GM12878 (cell line): Measurements from ENCODE around the gene SYNGR3. TPM values are rescaled to one million over a fixed set of nuclear protein-coding genes. Genes with fewer than 3 reads are reported as not detected.

Source experiments
- ATAC-seq: fragments of 200-7000 bp; cut with Tn5 transposase; 3 replicates; pipeline ENCODE4 v1.9.1; 2020; ENCODE audit warnings: mild to moderate bottlenecking, moderate library complexity
- BruUV-seq: library from RNA; stranded (reverse); fragments of 400-500 nt; replicated peaks from 2 replicates; lab custom pipeline; 2021; lab: Mats Ljungman, UMichigan
- CTCF ChIA-PET: fragments of 300-600 bp; sonication (Branson Sonifier 250); formaldehyde crosslinking; extraction: SDS; loops from one replicate; lab custom pipeline; 2021; ENCODE audit warnings: inconsistent platforms; lab: Yijun Ruan, JAX
- POLR2A ChIA-PET: fragments of 350-600 bp; formaldehyde crosslinking; extraction: SDS; loops from one replicate; lab custom pipeline; 2021; ENCODE audit warnings: inconsistent platforms; lab: Charles Lee
- RAD21 ChIA-PET: fragments of 300-600 bp; sonication (Branson Sonifier 250); formaldehyde crosslinking; loops from one replicate; lab custom pipeline; 2023; ENCODE audit warnings: antibody characterized with exemption; ENCODE audit not compliant: unreplicated experiment; lab: Charles Lee
- SMC1A ChIA-PET: fragments of 300-600 bp; sonication (Branson Sonifier 250); formaldehyde crosslinking; loops from one replicate; lab custom pipeline; 2023; ENCODE audit not compliant: unreplicated experiment, uncharacterized antibody; lab: Charles Lee
- DNase-seq: peaks from one replicate; pipeline ENCODE4 v3.0.0-alpha.2; 2011; ENCODE audit warnings: low read depth, low spot score
- FAIRE-seq: peaks from 3 replicates; lab custom pipeline; 2011; peaks lifted over from hg19 to GRCh38; lab: Jason Lieb, UNC
- H2AFZ ChIP-seq: 2 replicates; pipeline ENCODE4 v1.6.0; 2011; ENCODE audit warnings: low read depth, low read length, control low read depth; ENCODE audit not compliant: control insufficient read depth
- H3K27ac ChIP-seq: 2 replicates; pipeline ENCODE4 v1.5.1; 2011; ENCODE audit warnings: control low read depth; ENCODE audit not compliant: control insufficient read depth, insufficient read depth
- H3K27me3 ChIP-seq, 2 experiments: replicated peaks in 1 of 2; 2 replicates each; pipeline versions ENCODE4 v1.6.0 to v1.6.1; 2011; ENCODE audit warnings: low read length in 1 of 2; ENCODE audit not compliant: control insufficient read depth in 2 of 2, insufficient read depth in 2 of 2
- H3K36me3 ChIP-seq, 2 experiments: 2 replicates each; pipeline ENCODE4 v1.5.1; 2011; ENCODE audit warnings: low read length in 1 of 2; ENCODE audit not compliant: control insufficient read depth in 2 of 2, insufficient read depth in 2 of 2
- H3K4me1 ChIP-seq: 2 replicates; pipeline ENCODE4 v1.6.1; 2011; ENCODE audit warnings: mild to moderate bottlenecking, low read length, moderate library complexity, mixed read lengths; ENCODE audit not compliant: control insufficient read depth, insufficient read depth
- H3K4me2 ChIP-seq: 2 replicates; pipeline ENCODE4 v1.6.0; 2011; ENCODE audit warnings: control low read depth; ENCODE audit not compliant: control insufficient read depth, insufficient read depth
- H3K4me3 ChIP-seq: fragments of 200-600 bp; sonication (generic); 2 replicates; pipeline ENCODE4 v1.5.1; 2016
- H3K79me2 ChIP-seq: 2 replicates; pipeline ENCODE4 v1.6.0; 2011; ENCODE audit warnings: low read length; ENCODE audit not compliant: control insufficient read depth, insufficient read depth
- H3K9ac ChIP-seq: 2 replicates; pipeline ENCODE4 v1.8.0; 2011; ENCODE audit warnings: low read length, control low read depth, mixed read lengths; ENCODE audit not compliant: control insufficient read depth, insufficient read depth
- H3K9me3 ChIP-seq: replicated peaks from 3 replicates; pipeline ENCODE4 v1.5.1; 2011; ENCODE audit warnings: mild to moderate bottlenecking, low read length; ENCODE audit not compliant: control insufficient read depth, insufficient read depth
- H4K20me1 ChIP-seq: 2 replicates; pipeline ENCODE4 v1.6.0; 2011; ENCODE audit not compliant: control insufficient read depth, insufficient read depth
- CEBPZ ChIP-seq: fragments of 150-350 bp; IDR thresholded peaks from 2 replicates; pipeline ENCODE4 v1.6.1; 2016; ENCODE audit warnings: low read depth, low read length
- CTCF ChIP-seq, 3 experiments: IDR thresholded peaks in 2 of 3; conservative IDR thresholded peaks in 1 of 3; 2 replicates each; pipeline ENCODE4 v1.5.1; 2011; ENCODE audit warnings: low read depth in 3 of 3, low read length in 3 of 3, mild to moderate bottlenecking in 3 of 3, control low read depth in 2 of 3, moderate library complexity in 2 of 3, inconsistent platforms in 1 of 3, mixed read lengths in 1 of 3; ENCODE audit not compliant: control insufficient read depth in 2 of 3, insufficient read depth in 1 of 3; ENCODE audit errors: extremely low read depth in 1 of 3
- ESRRA ChIP-seq: IDR thresholded peaks from 2 replicates; pipeline ENCODE4 v1.6.1; 2012; ENCODE audit warnings: mild to moderate bottlenecking, low read length, improper control_type of control experiment
- FOXK2 ChIP-seq: fragments of 450-650 bp; IDR thresholded peaks from 2 replicates; pipeline ENCODE4 v1.6.1; 2017; ENCODE audit warnings: mild to moderate bottlenecking, moderate library complexity
- IKZF1 ChIP-seq: fragments of 450-650 bp; conservative IDR thresholded peaks from 2 replicates; pipeline ENCODE4 v1.6.1; 2017; ENCODE audit warnings: antibody characterized with exemption, mild to moderate bottlenecking
- KDM1A ChIP-seq: fragments of 200-600 bp; sonication (generic); IDR thresholded peaks from 2 replicates; pipeline ENCODE4 v1.6.1; 2016; ENCODE audit warnings: borderline replicate concordance
- NBN ChIP-seq: fragments of 450-650 bp; IDR thresholded peaks from 2 replicates; pipeline ENCODE4 v1.6.1; 2016
- POLR2A ChIP-seq: IDR thresholded peaks from 2 replicates; pipeline ENCODE4 v1.6.1; 2011; ENCODE audit warnings: low read depth, mild to moderate bottlenecking, low read length
- RAD21 ChIP-seq: IDR thresholded peaks from 2 replicates; pipeline ENCODE4 v1.6.1; 2011; ENCODE audit warnings: mild to moderate bottlenecking, low read depth, low read length, moderate library complexity; ENCODE audit not compliant: insufficient read depth
- RB1 ChIP-seq: fragments of 450-650 bp; formaldehyde crosslinking; IDR thresholded peaks from 2 replicates; pipeline ENCODE4 v1.6.1; 2017; ENCODE audit warnings: mild to moderate bottlenecking, borderline replicate concordance
- SIN3A ChIP-seq: IDR thresholded peaks from 2 replicates; pipeline ENCODE4 v1.6.1; 2012; ENCODE audit warnings: low read depth, low read length, improper control_type of control experiment
- SMARCA5 ChIP-seq: fragments of 450-650 bp; IDR thresholded peaks from 2 replicates; pipeline ENCODE4 v1.6.1; 2017; ENCODE audit warnings: mild to moderate bottlenecking
- SMC3 ChIP-seq: IDR thresholded peaks from 2 replicates; pipeline ENCODE4 v1.6.1; 2011; ENCODE audit warnings: low read length, improper control_type of control experiment, borderline replicate concordance
- SUZ12 ChIP-seq: fragments of 200-600 bp; sonication (generic); IDR thresholded peaks from one replicate; pipeline ENCODE4 v1.6.1; 2018; ENCODE audit warnings: antibody characterized with exemption, mild to moderate bottlenecking; ENCODE audit not compliant: unreplicated experiment
- TCF12 ChIP-seq: IDR thresholded peaks from 2 replicates; pipeline ENCODE4 v1.6.1; 2011; ENCODE audit warnings: low read depth, mild to moderate bottlenecking, low read length
- TCF3 ChIP-seq: IDR thresholded peaks from 2 replicates; pipeline ENCODE4 v1.6.1; 2012; ENCODE audit warnings: low read depth, mild to moderate bottlenecking, low read length, borderline replicate concordance; ENCODE audit not compliant: insufficient read depth
- ZBED1 ChIP-seq: IDR thresholded peaks from 2 replicates; pipeline ENCODE4 v1.6.1; 2016; ENCODE audit warnings: borderline replicate concordance
- WGBS: methylation state at CpG from one replicate; pipeline ENCODE4 v1.1.6; 2016; ENCODE audit warnings: low lambda C conversion rate; ENCODE audit not compliant: insufficient replicate concordance, insufficient coverage; ENCODE audit errors: missing lambda C conversion rate; 5-methylcytosine and 5-hydroxymethylcytosine counted together
- in situ Hi-C: fragments of 300-500 bp; cut with MboI; formaldehyde crosslinking; loops from 9 replicates; pipeline ENCODE4 v1.14.3; 2018; ENCODE audit warnings: mixed read lengths
- intact Hi-C: fragments of 100-400 bp; cut with micrococcal nuclease; formaldehyde crosslinking; loops from one replicate; pipeline ENCODE4 v1.14.2; 2022; ENCODE audit not compliant: unreplicated experiment
- polyA plus RNA-seq, 11 experiments: library from polyadenylated mRNA; depleted of rRNA in 4 of 11; unstranded in 6 of 11; stranded (reverse) in 5 of 11; fragments of >200 nt; fragmentation: Nextera tagmentation in 4 of 11; fragmentation: Illumina TruSeq in 1 of 11; extraction: Ambion mirVana in 4 of 11; extraction: Trizol in 1 of 11; gene quantifications; 1 replicate in 1 of 11; 2 replicates in 10 of 11; pipeline versions ENCODE4 v1.2.1 to v1.2.3, GENCODE V29; 2011 to 2016; ENCODE audit warnings: inconsistent platforms in 2 of 11, missing spikeins in 2 of 11, low read depth in 1 of 11
- total RNA-seq, 4 experiments: library from RNA; depleted of rRNA in 3 of 4; stranded (reverse); fragments of >200 nt in 3 of 4; fragmentation: Illumina TruSeq in 1 of 4; extraction: Trizol in 1 of 4; gene quantifications; 2 replicates each; pipeline versions ENCODE4 v1.2.1 to v1.2.3, GENCODE V29; 2013 to 2021

SYNGR3 gene
- total and polyA plus RNA-seq, 10 of the 15 experiments (the other 5 are each of a cell fraction or from before 2014, with no cell fraction given), result 1.2 to 18.1 (median 6.6) TPM

DNA sequence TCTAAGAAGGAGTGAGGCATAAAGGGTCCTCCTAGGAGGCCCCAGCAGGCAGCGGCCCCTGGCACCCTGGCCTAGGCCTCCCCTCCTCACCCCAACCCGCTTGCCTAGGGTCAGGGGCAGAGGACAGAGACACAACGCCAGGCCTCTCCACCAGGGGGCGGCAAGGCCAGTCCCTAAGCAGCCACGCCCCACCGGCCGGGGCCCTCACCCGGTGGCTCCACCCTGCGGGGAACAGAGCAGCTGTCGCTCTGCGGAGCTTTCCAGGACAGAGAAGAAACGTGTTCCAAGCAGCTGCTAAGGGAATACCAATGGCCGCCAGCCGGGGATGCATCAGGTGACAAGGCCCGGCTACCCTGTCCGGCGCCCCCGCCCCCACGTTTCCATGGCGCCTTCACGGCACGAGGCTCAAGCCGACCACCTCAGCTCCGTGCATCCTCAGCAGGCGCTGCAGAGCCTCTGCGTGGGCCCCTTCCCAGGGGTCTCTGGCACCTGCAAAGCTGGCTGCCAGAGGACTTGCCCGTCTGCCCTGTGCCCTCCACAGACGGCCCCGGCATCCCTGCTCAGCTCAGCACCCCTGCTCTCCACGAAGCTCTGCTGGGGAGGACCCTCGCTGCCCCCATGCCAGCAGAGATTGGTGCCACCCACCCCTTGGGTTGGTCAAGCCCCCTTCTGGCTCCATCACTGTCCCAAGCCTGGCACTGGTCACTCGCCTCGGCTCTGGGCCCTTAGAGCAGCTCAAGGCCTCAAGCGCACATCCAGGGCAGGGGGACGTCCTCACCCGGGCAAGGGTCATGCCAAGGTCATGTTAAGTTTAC, 14.3 kb downstream of the SYNGR3 start:
- Histone ChIP-seq H3K79me2 (peaks cover 52% of the 10 kb centered on the region), H3K9me3 (no peaks in the 10 kb centered on the region), H3K4me3 (no peak overlapping the region), H4K20me1 (peaks cover 6% of the 10 kb centered on the region), H3K36me3 (peaks cover 0 to 44% of the 10 kb centered on the region in 2 experiments; a peak in 3 of 4 replicates), H3K4me2 (peak overlapping the region; percentile 43; the same call in 1 of the 2 replicates), H3K4me1 (peaks cover 15% of the 10 kb centered on the region), H3K27ac (no peak overlapping the region), H3K27me3 (no peaks in the 10 kb centered on the region), H2AFZ (no peak overlapping the region), H3K9ac (no peak overlapping the region)
- in situ Hi-C loops (no loop called here), intact Hi-C loops (no loop called here)
- no TSS peak for BruUV-seq
- SMC1A ChIA-PET, result interaction anchor here (0.9 to 2.1 kb wide), 6 partner anchors 13 to 248 kb away, joined by 3 to 14 read pairs (median 4); partner anchors contain the start of genes ECI1 and TRAF7
- POLR2A ChIA-PET, result interaction anchor here (0.8 to 2.2 kb wide), 8 partner anchors 10 to 151 kb away, joined by 3 to 10 read pairs (median 4); partner anchors contain the start of genes NOXO1, RPS2 and TRAF7
- ATAC-seq (peak; percentile 97), DNase-seq (no peak), FAIRE-seq (peak; percentile 88)
- CTCF ChIA-PET, result interaction anchor here (0.6 to 4.3 kb wide), 27 partner anchors 11 to 483 kb away, joined by 3 to 54 read pairs (median 5); partner anchors contain the start of genes MLST8, NDUFB10, NOXO1 and NTHL1
- RAD21 ChIA-PET, result interaction anchor here (0.5 to 2.5 kb wide), 5 partner anchors 12 to 151 kb away, joined by 3 to 14 read pairs (median 3); partner anchors contain the start of gene RPS2
- 33% methylated on average over 36 of the region's 36 CpGs for WGBS
- TF ChIP-seq SIN3A (0 out of 2 replicates have a peak, but pooled peaks have one; percentile 32), POLR2A (peak; percentile 16), TCF3 (0 out of 2 replicates have a peak, but pooled peaks have one; percentile 56), NBN (0 out of 2 replicates have a peak, but pooled peaks have one; percentile 34), ZBED1 (no peak), RB1 (peak; percentile 40; the same call in 1 of the 2 replicates), SUZ12 (no peak), CEBPZ (no peak), SMARCA5 (peak; percentile 79; the same call in 1 of the 2 replicates), ESRRA (peak; percentile 51; the same call in 1 of the 2 replicates), FOXK2 (no peak), TCF12 (peak; percentile 65; the same call in 1 of the 2 replicates), IKZF1 (0 out of 2 replicates have a peak, but pooled peaks have one; percentile 27), RAD21 (peak; percentile 43), KDM1A (no peak), SMC3 (peak; percentile 66; the same call in 1 of the 2 replicates), CTCF (IDR thresholded peaks at IDR 0.05 in 2 of 3, conservative IDR thresholded peaks at IDR 0.05 in 1 of 3; ENCODE audit: control insufficient read depth in 2 of 3, extremely low read depth in 1 of 3, insufficient read depth in 1 of 3, low read depth in 3 of 3, low read length in 3 of 3) (peak; percentile 96 to 99 (median 99); a peak in 5 of 6 replicates)
